NCI-H510A (cell line): ENCODE results near the gene COL15A1.
"Not testable (repeated sequence)": the region's sequence is repeated elsewhere in the genome, so short reads cannot be mapped to it uniquely, and the experiment has no call there.

Experiments
- DNase-seq: peaks from one replicate; lab custom pipeline; 2025; lab: John Stamatoyannopoulos, UW

COL15A1 gene

DNA sequence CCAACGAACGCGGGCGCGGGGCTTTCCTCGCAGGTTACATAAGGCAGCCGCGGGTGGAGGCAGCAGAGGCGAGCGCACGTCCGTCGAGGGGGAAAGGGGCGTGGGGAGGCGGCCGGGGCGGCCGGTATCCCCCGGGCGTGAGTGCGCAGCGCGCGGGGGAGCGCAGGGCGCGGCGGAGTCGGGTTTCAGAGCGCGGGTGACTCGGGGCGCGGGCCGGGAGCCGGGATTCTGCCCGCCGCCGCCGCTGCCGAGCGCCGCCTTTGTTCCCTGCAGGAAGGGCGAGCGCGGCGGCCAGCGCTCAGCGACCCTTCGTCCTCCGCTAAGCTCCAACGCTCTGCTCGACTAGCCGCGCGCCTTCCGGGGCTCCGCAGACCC is at the start of gene COL15A1:
TSS of gene COL15A1 (plus strand) at position 226 of the 375 bp plus-strand sequence. CDS start 155 bp downstream, outside the sequence.
- DNase-seq, result no peak

DNA sequence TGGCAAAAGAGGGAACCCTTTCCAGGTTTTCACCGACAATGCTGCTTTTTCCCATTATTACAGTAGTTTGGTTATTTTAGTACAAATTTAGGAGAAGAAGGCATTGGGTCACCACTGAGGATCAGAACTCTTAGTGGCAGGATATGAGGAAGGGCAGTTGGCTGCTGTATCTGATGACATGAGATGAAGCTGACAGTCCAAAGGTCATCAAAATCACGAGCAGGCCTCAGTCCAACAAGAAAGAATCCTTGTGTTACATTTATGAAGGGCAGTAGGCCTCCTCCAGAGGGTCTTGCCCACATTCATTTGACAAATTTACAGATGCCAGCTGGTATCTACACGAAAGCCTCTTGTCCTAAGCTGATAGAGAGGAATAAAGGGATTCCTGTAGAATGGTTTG is 49.5 kb upstream of the COL15A1 start:
- no peak for DNase-seq

DNA sequence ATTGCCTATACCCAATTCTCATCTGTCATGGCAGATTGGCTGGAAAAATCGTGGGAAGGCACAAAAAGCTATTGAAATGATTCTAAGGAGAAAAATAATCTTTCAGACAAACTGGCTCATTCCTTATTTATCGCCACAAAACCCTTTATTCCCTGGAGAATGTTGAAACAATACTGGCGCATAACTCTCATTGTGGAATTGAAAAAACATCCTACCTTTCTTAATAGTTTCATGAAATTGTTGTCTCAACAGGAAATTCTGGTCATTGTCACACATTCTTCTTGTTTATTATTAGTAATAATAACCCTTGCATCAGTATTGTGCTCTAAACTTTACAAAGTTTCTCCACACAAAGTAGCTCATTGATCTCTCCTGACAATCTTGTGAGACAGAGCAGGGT is 48.9 kb upstream of the COL15A1 start:
- DNase-seq, result no peak

DNA sequence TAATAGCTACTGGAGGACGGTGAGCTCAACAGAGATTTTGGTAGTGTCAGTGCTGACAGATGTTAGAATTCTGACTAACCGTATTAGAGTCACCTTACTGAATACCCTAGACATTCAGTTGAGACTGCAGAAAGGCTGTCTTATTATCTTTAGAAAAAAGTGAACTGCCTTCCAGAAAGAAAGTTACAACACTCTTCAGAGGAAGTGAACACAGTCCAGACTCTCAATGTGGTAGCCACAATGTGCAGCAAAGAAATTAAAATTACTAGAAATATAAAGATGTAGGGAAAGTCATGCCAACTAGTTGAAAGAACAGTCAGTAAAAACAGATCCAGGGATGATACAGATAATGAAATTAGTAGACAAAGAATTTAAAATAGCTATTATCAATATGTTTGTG is 47.1 kb upstream of the COL15A1 start:
- DNase-seq, result no peak

DNA sequence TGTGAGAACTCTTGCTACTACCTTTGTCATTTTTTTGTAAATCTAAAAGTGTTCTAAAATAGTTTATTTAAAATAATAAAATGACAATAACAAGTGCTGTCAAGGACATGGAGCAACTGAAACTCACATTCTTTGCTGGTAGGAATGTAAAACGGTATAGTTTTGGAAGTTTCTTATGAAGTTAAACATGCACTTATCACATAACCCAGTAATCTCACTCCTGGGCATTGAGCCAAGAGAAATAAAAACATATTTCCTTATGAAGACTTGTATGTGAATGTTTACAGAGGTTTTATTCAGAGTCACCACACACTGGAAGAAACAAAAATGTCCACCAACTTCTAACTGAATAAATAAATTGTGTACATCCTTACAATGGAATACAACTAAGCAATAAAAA is 46.0 kb upstream of the COL15A1 start:
- no peak for DNase-seq

DNA sequence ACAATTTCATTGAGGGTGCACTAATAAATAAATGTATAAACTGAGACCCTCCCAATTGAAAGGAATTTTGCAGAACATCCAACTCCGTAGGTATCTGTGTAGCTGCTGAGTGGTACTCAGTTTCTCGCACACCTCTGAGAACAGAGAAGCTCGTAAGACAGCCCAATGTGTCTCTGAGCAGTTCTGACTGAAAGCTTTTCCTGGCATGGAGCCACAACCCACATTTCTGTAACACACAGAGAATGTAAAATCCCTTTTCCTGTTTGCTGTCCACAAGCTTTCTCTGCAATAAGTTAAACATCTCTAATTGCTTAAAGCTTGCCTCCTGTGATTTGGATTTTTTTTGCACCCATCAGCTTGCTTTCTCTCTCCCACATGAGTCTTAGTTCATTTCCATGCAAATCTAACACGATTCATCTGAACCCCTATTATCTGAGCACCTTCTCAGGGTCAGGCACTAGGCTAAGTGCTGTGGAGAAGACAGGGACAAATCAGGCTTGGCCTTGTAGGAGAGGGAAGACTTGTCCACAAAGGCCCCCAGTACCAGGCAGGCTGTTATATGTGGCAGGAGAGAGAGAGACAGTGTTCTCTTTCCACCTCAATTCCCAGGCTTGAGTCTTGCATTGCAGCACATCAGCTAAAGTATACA is 44.2 kb upstream of the COL15A1 start:
- DNase-seq, result no peak

DNA sequence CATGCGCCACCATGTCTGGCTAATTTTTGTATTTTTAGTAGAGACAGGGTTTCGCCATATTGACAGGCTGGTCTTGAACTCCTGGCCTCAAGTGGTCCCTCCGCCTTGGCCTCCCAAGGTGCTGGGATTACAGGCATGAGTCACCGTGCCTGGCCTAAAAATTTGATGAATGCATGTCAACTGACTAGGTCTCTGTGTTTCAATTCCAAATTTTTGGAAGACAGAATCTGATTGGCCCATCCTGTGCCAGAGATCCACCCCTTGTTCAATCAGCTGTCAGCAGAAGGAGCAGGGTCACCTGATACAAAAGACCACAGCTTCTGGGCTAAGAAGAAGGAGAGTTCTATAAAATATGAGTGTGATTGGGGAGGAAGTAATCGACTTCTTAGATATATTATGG is 43.5 kb upstream of the COL15A1 start:
- no peak for DNase-seq

DNA sequence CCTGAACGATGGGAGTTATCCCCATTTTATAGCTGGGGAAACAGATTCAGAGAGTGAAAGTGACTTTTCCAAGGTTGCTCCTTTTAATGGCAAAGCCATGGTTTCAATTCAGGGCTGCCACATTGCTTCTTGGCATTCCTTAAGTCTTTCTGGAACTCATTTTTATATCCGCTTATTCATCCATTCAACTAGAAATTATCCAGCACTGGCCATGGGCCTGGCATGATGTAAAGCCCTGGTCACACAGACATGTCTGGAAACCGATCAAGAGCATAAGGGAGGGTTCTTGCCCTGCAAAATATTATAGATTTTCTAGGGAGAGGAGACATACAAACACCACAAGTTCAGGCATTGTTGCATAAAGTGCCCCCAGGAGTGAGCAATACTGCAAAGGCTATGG is 43.0 kb upstream of the COL15A1 start:
- no peak for DNase-seq

DNA sequence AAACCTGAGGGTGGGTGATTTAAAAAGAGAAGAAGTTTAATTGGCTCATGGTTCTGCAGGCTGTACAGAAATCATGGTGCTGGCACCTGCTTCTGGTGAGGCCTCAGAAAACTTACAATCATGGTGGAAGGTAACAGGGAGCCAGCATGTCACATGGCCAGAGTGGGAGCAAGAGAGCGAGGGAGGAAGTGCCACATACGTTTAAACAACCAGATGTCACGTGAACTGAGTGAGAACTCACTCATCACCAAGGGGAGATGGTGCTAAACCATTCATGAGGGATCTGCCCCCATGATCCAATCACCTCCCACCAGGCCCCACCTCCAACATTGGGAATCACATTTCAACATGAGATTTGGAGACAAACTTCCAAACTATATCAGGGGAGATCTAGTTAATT is 41.9 kb upstream of the COL15A1 start:
- DNase-seq, result not testable (repeated sequence)

DNA sequence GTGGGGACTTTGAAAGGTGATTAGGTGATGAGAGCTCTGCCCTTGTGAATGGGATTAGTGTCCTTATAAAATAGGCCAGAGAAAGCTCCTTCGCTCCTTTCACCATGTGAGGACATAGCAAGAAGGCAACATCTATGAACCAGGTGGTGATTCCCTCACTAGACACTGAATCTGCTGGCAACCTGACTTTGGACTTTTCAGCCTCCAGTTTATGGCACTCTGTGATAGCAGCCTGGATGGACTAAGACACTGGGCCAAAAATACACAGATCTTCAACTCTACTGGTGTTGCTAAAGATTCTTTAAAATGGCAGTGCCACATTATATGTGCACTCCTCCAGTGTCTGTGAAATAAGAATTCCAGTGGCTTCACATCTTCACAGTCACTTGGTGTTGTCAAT is 41.2 kb upstream of the COL15A1 start:
- no peak for DNase-seq

DNA sequence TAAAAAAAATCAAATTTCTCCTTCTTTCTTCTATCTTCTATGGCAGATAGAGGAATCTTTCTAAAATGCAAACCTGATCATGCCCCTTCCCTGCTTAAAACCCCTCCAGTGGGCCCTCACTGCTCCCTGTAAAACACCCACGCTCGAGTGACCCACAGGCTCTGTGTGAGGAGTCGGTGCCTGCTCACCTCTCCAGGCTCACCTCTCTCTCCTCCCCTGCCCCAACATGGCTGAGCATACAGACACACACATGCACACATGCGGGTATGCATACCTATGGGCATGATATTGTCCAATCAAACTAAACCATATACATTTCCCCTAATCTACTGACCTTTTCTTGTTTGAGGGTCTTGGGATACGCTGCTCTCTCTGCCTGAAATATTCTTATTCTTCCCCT is 40.8 kb upstream of the COL15A1 start:
- DNase-seq, result no peak

DNA sequence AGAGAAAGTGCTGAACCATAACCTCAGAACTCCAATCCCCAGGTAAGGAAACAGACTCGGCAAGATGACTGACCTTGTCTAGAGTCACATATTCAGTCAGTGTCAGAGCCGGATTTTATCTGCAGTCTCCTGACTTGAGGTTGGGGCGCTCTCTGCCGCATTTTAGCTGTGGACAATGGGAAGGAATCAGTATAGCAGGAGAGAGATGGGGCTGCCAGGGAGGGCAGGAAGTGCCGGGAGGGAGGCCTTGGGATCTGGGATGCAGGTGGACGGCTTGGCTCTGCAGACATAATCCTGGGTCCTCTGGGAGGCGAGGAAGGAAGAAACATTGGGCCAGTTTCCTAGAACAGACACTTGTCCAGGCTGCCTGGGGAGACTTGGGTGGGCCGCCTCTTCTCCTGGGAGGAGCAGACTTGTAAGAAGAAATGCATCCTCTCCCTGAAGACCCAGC is 39.7 kb upstream of the COL15A1 start:
- DNase-seq, result no peak

DNA sequence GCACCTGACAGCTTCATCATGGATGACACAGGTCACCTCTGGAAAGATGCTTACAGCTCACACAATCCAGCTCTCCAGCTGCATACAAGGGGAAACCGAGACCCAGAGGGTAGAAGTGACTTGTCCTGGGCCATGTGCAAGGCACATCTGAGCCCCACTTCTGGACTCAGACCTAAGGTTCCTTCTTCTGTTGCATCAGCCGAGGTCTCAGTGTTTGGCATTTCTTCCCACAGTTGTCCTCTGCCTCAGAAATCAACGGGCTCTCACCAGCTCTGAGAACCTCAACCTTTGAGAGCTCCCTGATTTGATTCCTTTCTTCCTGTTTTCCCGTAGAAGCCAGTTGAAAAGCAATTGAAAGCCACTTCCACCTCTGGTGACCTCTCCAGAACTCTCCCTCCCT is 38.7 kb upstream of the COL15A1 start:
- no peak for DNase-seq

DNA sequence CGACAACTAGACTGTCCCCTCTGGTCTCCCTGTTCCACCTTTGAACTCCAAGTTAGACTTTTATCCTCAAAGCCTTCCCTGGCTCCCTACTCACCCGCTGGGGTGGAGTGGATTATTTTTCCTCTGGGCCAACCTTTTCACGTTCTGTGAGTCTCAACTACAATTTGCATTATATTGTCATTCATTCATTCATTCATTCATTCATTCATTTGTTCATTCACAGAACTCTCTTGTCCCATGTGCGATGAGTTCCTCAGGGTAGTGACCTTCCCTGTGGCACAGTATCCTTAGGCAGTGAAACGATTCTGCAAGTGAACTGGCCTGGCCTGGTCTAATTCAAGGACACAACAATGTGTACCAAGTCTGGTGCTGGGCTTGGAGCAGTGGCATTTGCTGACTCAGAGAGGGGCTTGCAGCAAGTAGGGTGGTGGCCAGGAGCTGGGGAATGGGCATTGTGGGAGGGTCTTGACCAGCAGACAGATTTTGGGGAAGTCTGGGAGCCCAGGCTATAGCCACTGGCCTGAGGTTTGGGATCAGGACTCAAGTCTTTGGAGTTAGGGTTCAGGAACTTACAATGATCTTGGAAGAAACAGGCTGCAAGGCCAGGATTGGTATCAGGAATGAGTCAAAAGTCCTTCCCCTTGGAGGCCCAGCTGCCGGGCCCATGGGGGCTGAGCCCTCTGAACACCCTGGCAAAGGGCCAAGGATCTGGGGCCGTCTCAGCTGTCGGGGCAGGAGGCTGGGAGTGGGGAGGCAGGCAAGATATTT is 37.2 kb upstream of the COL15A1 start:
- DNase-seq, result no peak

DNA sequence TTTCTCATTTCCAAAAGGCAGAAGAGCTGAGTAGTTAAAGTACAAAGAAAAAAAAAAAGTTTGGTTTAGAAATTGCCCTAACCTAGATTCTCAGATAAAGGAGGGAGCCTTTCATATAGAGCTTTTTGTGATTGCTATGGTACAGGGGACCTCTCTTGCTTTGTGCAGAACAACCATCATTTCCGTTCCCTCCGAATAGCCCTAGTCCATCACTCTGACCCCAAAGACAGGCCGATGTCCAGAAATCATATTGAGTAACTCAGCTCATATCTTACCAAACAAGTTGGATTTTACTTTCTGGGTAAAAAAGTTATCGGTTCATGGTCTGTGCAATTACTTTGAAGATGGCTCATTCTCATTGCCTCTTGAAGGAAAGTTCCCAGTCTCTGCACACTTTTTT is 36.7 kb upstream of the COL15A1 start:
- DNase-seq, result no peak

DNA sequence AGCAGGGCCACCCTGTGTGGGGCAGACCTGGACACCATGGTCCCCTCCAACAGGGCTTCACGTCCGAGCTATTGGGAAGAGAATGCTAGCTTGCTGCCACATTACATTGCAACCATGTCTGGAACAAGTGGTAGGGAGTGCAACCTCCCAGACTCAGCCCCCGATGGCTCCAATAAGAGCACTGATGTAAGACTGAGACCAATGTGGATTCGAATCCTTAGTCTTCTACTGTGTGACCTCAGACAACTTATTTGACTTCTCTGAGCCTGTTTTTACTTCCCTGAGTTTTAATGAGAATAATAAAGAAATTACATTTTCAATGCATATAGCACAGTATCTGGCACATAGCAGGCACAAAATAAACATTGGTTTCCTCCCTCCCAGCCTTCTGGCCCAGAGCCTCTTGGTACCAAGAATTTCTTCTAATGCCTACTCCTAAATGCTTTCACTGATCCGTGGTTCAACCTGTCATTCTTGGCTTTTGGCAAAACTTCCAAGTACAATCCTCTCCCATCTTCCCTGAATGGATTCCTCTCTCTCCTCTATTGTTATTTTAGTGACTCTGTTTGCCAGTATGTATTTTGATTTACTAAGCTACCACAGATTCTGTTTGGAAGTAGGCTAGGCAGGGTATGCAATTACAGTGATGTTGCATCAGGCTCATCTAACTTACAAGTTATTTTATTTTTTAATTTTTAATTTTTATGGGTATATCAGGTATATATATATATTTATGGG is 34.6 kb upstream of the COL15A1 start:
- no peak for DNase-seq

DNA sequence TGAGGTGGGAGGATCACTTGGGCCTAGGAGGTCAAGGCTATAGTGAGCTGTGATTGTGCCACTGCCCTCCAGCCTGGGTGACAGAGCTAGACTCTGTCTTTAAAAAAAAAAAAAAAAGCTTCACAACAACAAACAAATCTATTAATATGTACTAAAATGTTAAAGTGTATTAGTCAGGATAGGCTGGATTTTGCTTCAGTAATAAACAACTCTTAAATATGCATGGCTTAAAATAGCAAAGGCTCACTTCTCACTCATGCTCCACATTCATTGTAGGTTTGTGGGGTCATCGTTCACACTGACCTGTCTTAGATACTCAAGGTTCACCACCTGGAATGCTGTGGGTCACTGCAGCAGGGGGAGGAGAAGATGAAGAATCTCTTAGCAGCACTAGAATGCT is 33.8 kb upstream of the COL15A1 start:
- no peak for DNase-seq

DNA sequence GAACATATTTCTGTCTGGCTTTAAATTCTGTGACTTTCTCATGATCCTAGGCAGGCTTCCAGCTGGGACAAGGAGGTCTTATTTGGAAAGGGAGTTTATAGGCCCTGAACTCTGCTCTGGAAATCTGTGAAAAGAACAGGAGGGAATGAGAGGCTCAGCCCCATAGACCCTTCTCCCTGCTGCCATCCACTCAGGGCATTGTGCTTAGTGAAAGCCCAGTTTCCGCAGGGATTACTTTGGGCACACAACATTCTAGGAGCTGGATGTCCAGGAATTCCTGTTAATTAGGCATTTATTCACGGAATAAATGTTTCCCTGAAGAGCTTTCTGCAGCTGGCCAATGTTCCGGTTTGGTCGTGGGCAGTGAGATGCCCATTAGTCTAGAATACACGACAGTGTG is 32.7 kb upstream of the COL15A1 start:
- DNase-seq, result no peak

DNA sequence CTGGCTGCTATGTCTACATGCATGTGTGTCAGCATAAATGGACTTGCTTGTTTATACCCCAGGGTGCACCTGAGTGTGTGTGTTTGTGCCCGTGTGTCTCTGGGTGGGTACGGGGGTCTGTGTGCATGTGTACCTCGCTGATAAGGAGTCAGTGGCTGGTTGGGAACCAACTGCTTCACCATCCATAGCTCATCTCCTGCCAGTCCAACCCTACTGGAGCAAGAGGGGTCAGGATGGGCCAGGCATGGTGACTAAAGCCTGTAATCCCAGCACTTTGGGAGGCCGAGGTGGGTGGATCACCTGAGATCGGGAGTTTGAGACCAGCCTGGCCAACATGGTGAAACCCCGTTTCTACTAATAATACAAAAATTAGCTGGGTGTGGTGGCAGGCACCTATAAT is 32.0 kb upstream of the COL15A1 start:
- not testable (repeated sequence) for DNase-seq

DNA sequence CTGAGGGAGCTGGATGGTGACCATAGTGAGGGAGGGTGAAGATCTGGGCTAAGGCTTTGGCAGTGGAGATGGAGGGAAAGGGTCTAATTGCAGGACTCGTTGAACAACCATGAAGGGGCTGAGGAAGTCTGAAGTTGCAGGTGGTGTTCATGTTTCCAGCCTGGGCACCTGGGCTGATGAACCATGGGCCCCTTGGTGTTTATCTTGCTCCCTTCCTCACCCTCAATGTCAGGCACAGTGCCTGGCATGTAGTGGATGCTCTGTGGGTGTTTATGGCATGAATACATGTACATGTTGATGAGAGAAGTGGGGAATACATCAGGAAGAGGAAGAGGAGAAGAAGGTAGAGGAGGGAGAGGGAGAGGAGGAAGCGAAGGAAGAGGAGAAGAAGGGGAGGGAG is 31.3 kb upstream of the COL15A1 start:
- DNase-seq, result no peak

DNA sequence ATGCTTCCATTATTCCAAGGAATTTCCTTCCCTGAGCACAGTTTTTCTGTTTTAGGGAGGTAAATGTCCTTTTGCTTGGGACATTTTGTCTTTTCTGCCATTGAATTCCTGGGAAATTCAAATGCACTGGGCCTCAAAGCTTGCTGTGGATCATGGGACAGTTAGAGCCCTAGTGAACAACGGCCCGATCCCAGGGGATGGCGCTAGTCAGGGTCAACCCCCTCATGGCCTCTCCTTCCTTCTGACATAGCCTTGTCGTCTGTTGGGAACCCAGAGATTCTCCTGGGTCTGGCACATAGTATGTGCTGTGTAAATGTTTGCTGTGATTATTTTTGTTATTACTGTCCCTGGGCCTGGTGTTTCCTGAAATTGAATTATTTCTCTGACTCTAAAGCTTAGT is 30.7 kb upstream of the COL15A1 start:
- DNase-seq, result no peak

DNA sequence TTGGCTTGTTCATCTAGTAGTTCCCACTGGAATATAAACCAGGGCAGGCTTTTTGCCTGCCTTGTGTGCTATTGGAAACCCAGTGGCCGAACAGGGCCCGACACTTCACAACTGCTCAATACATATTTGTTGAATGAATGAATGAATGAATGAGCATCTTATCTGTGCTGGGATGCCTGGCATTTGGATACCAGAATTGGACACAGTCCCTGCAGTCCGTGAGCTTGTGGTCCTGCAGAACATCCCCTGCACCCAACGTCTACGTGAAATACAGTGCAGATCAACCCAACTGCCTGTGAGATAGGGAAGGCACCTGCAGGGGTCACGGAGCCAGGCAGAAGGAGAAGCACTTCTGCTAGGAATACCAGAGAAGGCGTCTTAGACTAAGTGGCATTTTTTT is 30.0 kb upstream of the COL15A1 start:
- no peak for DNase-seq

DNA sequence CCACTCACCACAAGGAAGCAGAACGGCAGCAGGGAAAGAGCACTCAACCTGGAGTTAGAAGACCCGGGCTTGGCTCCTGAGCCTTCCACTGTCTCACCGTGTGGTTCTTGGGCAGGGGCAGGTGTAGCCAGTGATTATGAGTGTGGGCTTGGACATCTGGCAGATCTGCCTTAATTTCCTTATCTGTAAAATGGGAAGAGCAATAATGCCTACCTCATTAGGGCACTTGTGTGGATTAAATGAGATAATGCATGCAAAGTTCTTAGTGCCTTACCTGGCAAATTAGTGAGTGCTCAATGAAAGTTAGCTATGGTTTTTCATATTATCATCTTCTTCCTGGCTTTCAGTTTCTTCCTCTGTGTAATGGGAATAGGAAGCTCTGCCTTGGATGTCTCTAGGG is 28.1 kb upstream of the COL15A1 start:
- no peak for DNase-seq
